Fibroblast of skin of left quadriceps (primary cell): ENCODE measurements around the gene PPP1R26.
"Not testable (repeated sequence)": the region's sequence is repeated elsewhere in the genome, so short reads cannot be mapped to it uniquely, and the experiment has no call there.

Experiments
- DNase-seq, 2 experiments: peaks; one replicate each; pipeline ENCODE4 v3.0.0-alpha.2; 2013; ENCODE audit warnings: low read depth in 2 of 2

Gene PPP1R26

GRCh38 chr9:135479469-135480052 is at the start of gene PPP1R26:
PPP1R26 (plus strand) TSS chr9:135479782; CDS start chr9:135484511, 4,729 bp downstream.
- DNase-seq, result no peak

GRCh38 chr9:135437259-135437658 is 42.3 kb upstream of the PPP1R26 start:
- no peak for DNase-seq

GRCh38 chr9:135437696-135438095 is 41.9 kb upstream of the PPP1R26 start:
- not testable (repeated sequence) for DNase-seq

- DNase-seq, result not testable (repeated sequence)
These were observed 40.9 kb upstream of the PPP1R26 start for GRCh38 chr9:135438581-135439232.

- not testable (repeated sequence) for DNase-seq
These were observed 40.1 kb upstream of the PPP1R26 start for GRCh38 chr9:135439514-135439913.

GRCh38 chr9:135439916-135440315 is 39.7 kb upstream of the PPP1R26 start:
- DNase-seq, result no peak

GRCh38 chr9:135440620-135441019 is 39.0 kb upstream of the PPP1R26 start:
- no peak for DNase-seq

GRCh38 chr9:135441105-135442071 is 38.2 kb upstream of the PPP1R26 start:
- not testable (repeated sequence) for DNase-seq

- DNase-seq, result no peak
These were observed 37.5 kb upstream of the PPP1R26 start for GRCh38 chr9:135442075-135442474.

- DNase-seq, result no peak
These were observed 35.7 kb upstream of the PPP1R26 start for GRCh38 chr9:135443797-135444425.

- DNase-seq, result no peak
These were observed 32.5 kb upstream of the PPP1R26 start for GRCh38 chr9:135447126-135447525.

- no peak for DNase-seq
These were observed 30.9 kb upstream of the PPP1R26 start for GRCh38 chr9:135448663-135449100.

GRCh38 chr9:135449532-135449931 is 30.1 kb upstream of the PPP1R26 start:
- not testable (repeated sequence) for DNase-seq

GRCh38 chr9:135450956-135451355 is 28.6 kb upstream of the PPP1R26 start:
- no peak for DNase-seq

GRCh38 chr9:135451909-135452308 is 27.7 kb upstream of the PPP1R26 start:
- not testable (repeated sequence) for DNase-seq

- no peak for DNase-seq
These were observed 24.8 kb upstream of the PPP1R26 start for GRCh38 chr9:135454737-135455136.

GRCh38 chr9:135455401-135456030 is 24.1 kb upstream of the PPP1R26 start:
- no peak for DNase-seq

GRCh38 chr9:135456436-135457104 is 23.0 kb upstream of the PPP1R26 start:
- no peak for DNase-seq

GRCh38 chr9:135458478-135458877 is 21.1 kb upstream of the PPP1R26 start:
- DNase-seq, result not testable (repeated sequence)

GRCh38 chr9:135461936-135462335 is 17.6 kb upstream of the PPP1R26 start:
- no peak for DNase-seq

GRCh38 chr9:135463140-135463539 is 16.4 kb upstream of the PPP1R26 start:
- DNase-seq, result no peak
